Measurements from ENCODE around the gene EME2.

The EME2 gene

GRCh38 chr16:1772362-1772907, at the start of gene EME2:
Gene EME2 (plus strand): TSS chr16:1772810. CDS start chr16:1773228, 418 bp downstream.
- DNase-seq: no peak

GRCh38 chr16:1723450-1724147, 49.0 kb upstream of the EME2 start:
- TF ChIP-seq CTCF (IDR thresholded peaks at IDR 0.05): peak; percentile 49 to 79
- H3K27me3 ChIP-seq: no peaks in the 10 kb centered on the region
- peaks cover 0 to 26% (median 16%) of the 10 kb centered on the region in 4 donors for H3K4me1 ChIP-seq
- intact Hi-C loops (cut with DNase I; ENCODE audit: low total_unique reads): no loop called here
- H3K9me3 ChIP-seq: no peaks in the 10 kb centered on the region
- no peak for DNase-seq
- H3K4me3 ChIP-seq: no peak overlapping the region
- peaks cover 24 to 45% (median 29%) of the 10 kb centered on the region in 3 donors for H3K36me3 ChIP-seq
- no peak overlapping the region for H3K27ac ChIP-seq

More at GRCh38 chr16:1772362-1772907, at the start of gene EME2:
- H3K36me3 ChIP-seq: peaks cover 23 to 50% (median 40%) of the 10 kb centered on the region in 3 donors
- H3K27me3 ChIP-seq: no peaks in the 10 kb centered on the region
- intact Hi-C loops (cut with DNase I; ENCODE audit: low total_unique reads): no loop called here
- TF ChIP-seq CTCF (IDR thresholded peaks at IDR 0.05): no peak
- H3K4me3 ChIP-seq: peak within 1 kb of the TSS; percentile 87 to 99
- no peaks in the 10 kb centered on the region for H3K9me3 ChIP-seq
- peaks cover 0 to 56% (median 35%) of the 10 kb centered on the region in 4 donors for H3K4me1 ChIP-seq
- H3K27ac ChIP-seq: peak within 1 kb of the TSS; percentile 85 to 95

GRCh38 chr16:1724491-1724890, 48.1 kb upstream of the EME2 start:
- DNase-seq: no peak

GRCh38 chr16:1726661-1727502, 45.7 kb upstream of the EME2 start:
- no peak for DNase-seq
- Histone ChIP-seq H3K27ac (no peak overlapping the region), H3K4me3 (no peak overlapping the region), H3K9me3 (no peaks in the 10 kb centered on the region), H3K4me1 (peaks cover 0 to 23% (median 14%) of the 10 kb centered on the region in 4 donors), H3K36me3 (peaks cover 42 to 72% (median 49%) of the 10 kb centered on the region in 3 donors), H3K27me3 (no peaks in the 10 kb centered on the region)
- intact Hi-C loops (cut with DNase I; ENCODE audit: low total_unique reads): no loop called here
- no peak for TF ChIP-seq CTCF (IDR thresholded peaks at IDR 0.05)

More at GRCh38 chr16:1724491-1724890, 48.1 kb upstream of the EME2 start:
- Histone ChIP-seq H3K27me3 (no peaks in the 10 kb centered on the region), H3K9me3 (no peaks in the 10 kb centered on the region), H3K27ac (no peak overlapping the region), H3K4me3 (no peak overlapping the region), H3K4me1 (peaks cover 0 to 26% (median 16%) of the 10 kb centered on the region in 4 donors), H3K36me3 (peaks cover 33 to 54% (median 34%) of the 10 kb centered on the region in 3 donors)
- no peak for TF ChIP-seq CTCF (IDR thresholded peaks at IDR 0.05)
- intact Hi-C loops (cut with DNase I; ENCODE audit: low total_unique reads): no loop called here

Data from tibial artery (tissue), 4 donors.